Measurements from ENCODE around the gene RABGAP1L.

The RABGAP1L gene

GRCh38 chr1:174768516-174768915 lies 609.2 kb downstream of the RABGAP1L start:
- Histone ChIP-seq H2BK5ac (ENCODE audit: low read depth, low read length, poor library complexity) (no peak overlapping the region), H3K14ac (ENCODE audit: low read length) (no peak overlapping the region)
- no CpG with 5 or more reads among the region's 2 CpGs for WGBS (ENCODE audit: extremely low coverage, insufficient coverage, insufficient read length)

GRCh38 chr1:174768949-174769348 lies 609.6 kb downstream of the RABGAP1L start:
- Histone ChIP-seq H3K18ac (ENCODE audit: low read length) (no peak overlapping the region), H3K14ac (ENCODE audit: low read length) (no peak overlapping the region), H3K4me1 (ENCODE audit: control insufficient read depth in 1 of 2, insufficient read depth in 2 of 2, low read length in 2 of 2) (no peaks in the 10 kb centered on the region), H3K4me2 (ENCODE audit: low read length) (no peak overlapping the region), H4K12ac (ENCODE audit: low read depth, low read length) (no peak overlapping the region), H3K4ac (ENCODE audit: low read depth, low read length) (no peak overlapping the region), H2BK5ac (ENCODE audit: low read depth, low read length, poor library complexity) (no peak overlapping the region), H3K79me1 (ENCODE audit: low read length) (no peaks in the 10 kb centered on the region), H3K4me3 (ENCODE audit: low read depth, low read length) (no peak overlapping the region), H2BK120ac (ENCODE audit: insufficient read depth, low read length, poor library complexity) (no peak overlapping the region), H4K8ac (ENCODE audit: low read depth, low read length) (no peak overlapping the region), H4K91ac (ENCODE audit: low read depth, low read length) (no peak overlapping the region), H2AK5ac (ENCODE audit: low read length) (no peak overlapping the region), H3K27me3 (ENCODE audit: insufficient read depth, low read length) (no peaks in the 10 kb centered on the region), H2BK12ac (ENCODE audit: low read length) (no peak overlapping the region), H3K27ac (ENCODE audit: low read depth, low read length) (no peak overlapping the region), H3K9me3 (ENCODE audit: insufficient read depth, low read depth, low read length) (no peaks in the 10 kb centered on the region), H3K79me2 (ENCODE audit: control insufficient read depth, insufficient read depth, low read length, poor library complexity) (no peaks in the 10 kb centered on the region), H3K23ac (ENCODE audit: low read length) (no peak overlapping the region), H2AFZ (ENCODE audit: insufficient read depth, low read length, poor library complexity) (no peak overlapping the region), H3K36me3 (ENCODE audit: control insufficient read depth in 1 of 2, insufficient read depth in 2 of 2, low read length in 2 of 2) (no peaks in the 10 kb centered on the region), H3K9ac (ENCODE audit: low read length) (no peak overlapping the region)
- no CpG with 5 or more reads among the region's 2 CpGs for WGBS (ENCODE audit: extremely low coverage, insufficient coverage, insufficient read length)
- DNase-seq = no peak

More at GRCh38 chr1:174768516-174768915, 609.2 kb downstream of the RABGAP1L start:
- H3K23ac ChIP-seq (ENCODE audit: low read length) = no peak overlapping the region
- no peaks in the 10 kb centered on the region for H3K79me1 ChIP-seq (ENCODE audit: low read length)
- H3K4me1 ChIP-seq (ENCODE audit: control insufficient read depth in 1 of 2, insufficient read depth in 2 of 2, low read length in 2 of 2) = no peaks in the 10 kb centered on the region
- no peaks in the 10 kb centered on the region for H3K36me3 ChIP-seq (ENCODE audit: control insufficient read depth in 1 of 2, insufficient read depth in 2 of 2, low read length in 2 of 2)
- no peak overlapping the region for H2AFZ ChIP-seq (ENCODE audit: insufficient read depth, low read length, poor library complexity)
- H3K9ac ChIP-seq (ENCODE audit: low read length) = no peak overlapping the region
- H3K27ac ChIP-seq (ENCODE audit: low read depth, low read length) = no peak overlapping the region
- no peaks in the 10 kb centered on the region for H3K9me3 ChIP-seq (ENCODE audit: insufficient read depth, low read depth, low read length)
- H4K8ac ChIP-seq (ENCODE audit: low read depth, low read length) = no peak overlapping the region
- no peaks in the 10 kb centered on the region for H3K79me2 ChIP-seq (ENCODE audit: control insufficient read depth, insufficient read depth, low read length, poor library complexity)
- H3K4me2 ChIP-seq (ENCODE audit: low read length) = no peak overlapping the region
- H2BK120ac ChIP-seq (ENCODE audit: insufficient read depth, low read length, poor library complexity) = no peak overlapping the region
- no peak overlapping the region for H2BK12ac ChIP-seq (ENCODE audit: low read length)
- DNase-seq = no peak
- no peak overlapping the region for H4K12ac ChIP-seq (ENCODE audit: low read depth, low read length)
- no peaks in the 10 kb centered on the region for H3K27me3 ChIP-seq (ENCODE audit: insufficient read depth, low read length)
- no peak overlapping the region for H3K4me3 ChIP-seq (ENCODE audit: low read depth, low read length)
- no peak overlapping the region for H3K4ac ChIP-seq (ENCODE audit: low read depth, low read length)
- H2AK5ac ChIP-seq (ENCODE audit: low read length) = no peak overlapping the region
- no peak overlapping the region for H4K91ac ChIP-seq (ENCODE audit: low read depth, low read length)
- H3K18ac ChIP-seq (ENCODE audit: low read length) = no peak overlapping the region

- Histone ChIP-seq H3K4ac (ENCODE audit: low read depth, low read length) (no peak overlapping the region), H2AK5ac (ENCODE audit: low read length) (no peak overlapping the region), H2BK5ac (ENCODE audit: low read depth, low read length, poor library complexity) (no peak overlapping the region), H3K4me2 (ENCODE audit: low read length) (no peak overlapping the region), H4K91ac (ENCODE audit: low read depth, low read length) (no peak overlapping the region), H3K18ac (ENCODE audit: low read length) (no peak overlapping the region), H3K36me3 (ENCODE audit: control insufficient read depth in 1 of 2, insufficient read depth in 2 of 2, low read length in 2 of 2) (no peaks in the 10 kb centered on the region), H2BK12ac (ENCODE audit: low read length) (no peak overlapping the region), H3K4me3 (ENCODE audit: low read depth, low read length) (no peak overlapping the region), H3K27ac (ENCODE audit: low read depth, low read length) (no peak overlapping the region), H4K12ac (ENCODE audit: low read depth, low read length) (no peak overlapping the region), H3K79me2 (ENCODE audit: control insufficient read depth, insufficient read depth, low read length, poor library complexity) (no peaks in the 10 kb centered on the region), H2AFZ (ENCODE audit: insufficient read depth, low read length, poor library complexity) (no peak overlapping the region), H4K8ac (ENCODE audit: low read depth, low read length) (no peak overlapping the region), H3K27me3 (ENCODE audit: insufficient read depth, low read length) (no peaks in the 10 kb centered on the region), H3K23ac (ENCODE audit: low read length) (no peak overlapping the region), H3K14ac (ENCODE audit: low read length) (no peak overlapping the region), H3K9me3 (ENCODE audit: insufficient read depth, low read depth, low read length) (no peaks in the 10 kb centered on the region), H2BK120ac (ENCODE audit: insufficient read depth, low read length, poor library complexity) (no peak overlapping the region), H3K4me1 (ENCODE audit: control insufficient read depth in 1 of 2, insufficient read depth in 2 of 2, low read length in 2 of 2) (no peaks in the 10 kb centered on the region), H3K79me1 (ENCODE audit: low read length) (no peaks in the 10 kb centered on the region), H3K9ac (ENCODE audit: low read length) (no peak overlapping the region)
- DNase-seq = peak; percentile 27 to 72
These were observed 610.7 kb downstream of the RABGAP1L start for GRCh38 chr1:174769961-174770549.

- no peak overlapping the region for H2AFZ ChIP-seq (ENCODE audit: insufficient read depth, low read length, poor library complexity)
- H3K4me2 ChIP-seq (ENCODE audit: low read length) = no peak overlapping the region
- H3K14ac ChIP-seq (ENCODE audit: low read length) = no peak overlapping the region
- H4K12ac ChIP-seq (ENCODE audit: low read depth, low read length) = no peak overlapping the region
- no peaks in the 10 kb centered on the region for H3K27me3 ChIP-seq (ENCODE audit: insufficient read depth, low read length)
- no peaks in the 10 kb centered on the region for H3K36me3 ChIP-seq (ENCODE audit: control insufficient read depth in 1 of 2, insufficient read depth in 2 of 2, low read length in 2 of 2)
- no peaks in the 10 kb centered on the region for H3K79me1 ChIP-seq (ENCODE audit: low read length)
- no peak overlapping the region for H3K4ac ChIP-seq (ENCODE audit: low read depth, low read length)
- H3K4me3 ChIP-seq (ENCODE audit: low read depth, low read length) = no peak overlapping the region
- no peaks in the 10 kb centered on the region for H3K9me3 ChIP-seq (ENCODE audit: insufficient read depth, low read depth, low read length)
- no peak overlapping the region for H2BK12ac ChIP-seq (ENCODE audit: low read length)
- no peak overlapping the region for H3K18ac ChIP-seq (ENCODE audit: low read length)
- no peak overlapping the region for H3K23ac ChIP-seq (ENCODE audit: low read length)
- no peak overlapping the region for H3K27ac ChIP-seq (ENCODE audit: low read depth, low read length)
- no peak overlapping the region for H2AK5ac ChIP-seq (ENCODE audit: low read length)
- no peak overlapping the region for H2BK120ac ChIP-seq (ENCODE audit: insufficient read depth, low read length, poor library complexity)
- H2BK5ac ChIP-seq (ENCODE audit: low read depth, low read length, poor library complexity) = no peak overlapping the region
- H3K4me1 ChIP-seq (ENCODE audit: control insufficient read depth in 1 of 2, insufficient read depth in 2 of 2, low read length in 2 of 2) = no peaks in the 10 kb centered on the region
- no CpG with 5 or more reads among the region's 2 CpGs for WGBS (ENCODE audit: extremely low coverage, insufficient coverage, insufficient read length)
- H4K8ac ChIP-seq (ENCODE audit: low read depth, low read length) = no peak overlapping the region
- no peaks in the 10 kb centered on the region for H3K79me2 ChIP-seq (ENCODE audit: control insufficient read depth, insufficient read depth, low read length, poor library complexity)
- no peak overlapping the region for H3K9ac ChIP-seq (ENCODE audit: low read length)
- peak; percentile 60 to 88 for DNase-seq
- H4K91ac ChIP-seq (ENCODE audit: low read depth, low read length) = no peak overlapping the region
These were observed 616.3 kb downstream of the RABGAP1L start for GRCh38 chr1:174775621-174776020.

Data from trophoblast cell (in vitro differentiated cells and primary cell).